ENCODE measurements around the gene KITLG. TPM values are rescaled to one million over a fixed set of nuclear protein-coding genes. Genes with fewer than 3 reads are reported as not detected.

The KITLG gene
- total and polyA plus RNA-seq, 2 of the 8 experiments (the other 6 are each of a cell fraction or from before 2014, with no cell fraction given) = 1.3 to 7.8 TPM

DNA sequence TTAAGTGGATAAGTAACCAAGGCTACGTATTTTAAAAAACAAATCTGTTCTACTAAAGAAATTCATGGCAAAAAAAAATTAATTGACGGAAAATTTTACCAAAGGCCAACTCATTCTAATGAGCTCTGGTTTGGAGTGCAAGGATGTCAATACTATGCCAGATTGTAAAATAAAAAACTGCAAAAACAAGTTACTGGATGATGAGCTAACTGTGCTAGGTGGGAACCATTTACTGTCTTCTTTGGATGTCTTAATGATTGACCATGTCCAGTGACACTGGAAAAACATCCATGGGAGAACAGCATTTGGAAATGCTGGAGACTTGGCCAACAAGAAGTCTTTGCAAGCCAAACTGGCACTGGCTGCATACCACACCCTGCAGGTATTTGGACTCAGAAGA is 41.6 kb downstream of the KITLG start:
- H2BK12ac ChIP-seq (ENCODE audit: low read depth, low read length) = no peak overlapping the region
- H3K4me3 ChIP-seq (ENCODE audit: extremely low read depth in 1 of 4, insufficient read depth in 2 of 4, low read depth in 3 of 4, low read length in 4 of 4) = no peak overlapping the region
- H3K9me3 ChIP-seq (ENCODE audit: insufficient read depth in 2 of 2, low read depth in 1 of 2, low read length in 1 of 2) = no peaks in the 10 kb centered on the region
- H4K91ac ChIP-seq (replicated peaks; ENCODE audit: insufficient read length, low read length) = no peak overlapping the region
- POLR2A ChIA-PET (ENCODE audit: partially characterized antibody) = no interaction called here
- no peak overlapping the region for H4K8ac ChIP-seq (ENCODE audit: extremely low read depth, insufficient read depth, low read length)
- H2BK120ac ChIP-seq (replicated peaks; ENCODE audit: low read depth, low read length) = no peak overlapping the region
- H2AK5ac ChIP-seq (ENCODE audit: low read depth, low read length) = no peak overlapping the region
- no peak overlapping the region for H3K4ac ChIP-seq (replicated peaks; ENCODE audit: insufficient read length, low read depth, low read length)
- no peaks in the 10 kb centered on the region; a peak in 1 of 8 replicates for H3K36me3 ChIP-seq (ENCODE audit: control insufficient read depth in 2 of 4, insufficient read depth in 4 of 4, low read length in 3 of 4)
- no peak for FAIRE-seq
- no peaks in the 10 kb centered on the region for H3K4me1 ChIP-seq (replicated peaks in 1 of 4; ENCODE audit: control insufficient read depth in 3 of 4, insufficient read depth in 4 of 4, low read length in 3 of 4)
- 87% methylated on average over 2 of the region's 2 CpGs; no CpG with 5 or more reads in 1 of the 2 experiments for WGBS, 2 experiments (ENCODE audit: extremely low coverage in 1 of 2, insufficient coverage in 1 of 2, insufficient read length in 1 of 2, insufficient replicate concordance in 2 of 2, low coverage in 1 of 2, low lambda C conversion rate in 2 of 2, missing lambda C conversion rate in 1 of 2)
- H4K5ac ChIP-seq (ENCODE audit: insufficient read length, low read depth, low read length) = no peak overlapping the region
- no peaks in the 10 kb centered on the region for H3K79me2 ChIP-seq (ENCODE audit: control insufficient read depth in 1 of 2, insufficient read depth in 2 of 2, low read length in 2 of 2)
- no peak overlapping the region for H3K23ac ChIP-seq (ENCODE audit: insufficient read length)
- no peak overlapping the region for H2BK20ac ChIP-seq (ENCODE audit: low read length)
- H3K79me1 ChIP-seq (ENCODE audit: low read depth, low read length) = no peaks in the 10 kb centered on the region
- H3K56ac ChIP-seq (replicated peaks; ENCODE audit: insufficient read length, low read depth, low read length) = no peak overlapping the region
- H3K18ac ChIP-seq (ENCODE audit: extremely low read depth, low read length) = no peak overlapping the region
- H3K4me2 ChIP-seq (ENCODE audit: insufficient read depth in 1 of 2, low read depth in 2 of 2, low read length in 2 of 2) = no peak overlapping the region
- no peak for TF ChIP-seq JUND (IDR thresholded peaks at IDR 0.05; ENCODE audit: low read length)
- no peak for TF ChIP-seq GTF2F1 (IDR thresholded peaks at IDR 0.05; ENCODE audit: borderline replicate concordance, low read depth, low read length)
- TF ChIP-seq RFX5 (IDR thresholded peaks at IDR 0.05; ENCODE audit: borderline replicate concordance, low read depth, low read length) = no peak
- TF ChIP-seq, protein P1, sequence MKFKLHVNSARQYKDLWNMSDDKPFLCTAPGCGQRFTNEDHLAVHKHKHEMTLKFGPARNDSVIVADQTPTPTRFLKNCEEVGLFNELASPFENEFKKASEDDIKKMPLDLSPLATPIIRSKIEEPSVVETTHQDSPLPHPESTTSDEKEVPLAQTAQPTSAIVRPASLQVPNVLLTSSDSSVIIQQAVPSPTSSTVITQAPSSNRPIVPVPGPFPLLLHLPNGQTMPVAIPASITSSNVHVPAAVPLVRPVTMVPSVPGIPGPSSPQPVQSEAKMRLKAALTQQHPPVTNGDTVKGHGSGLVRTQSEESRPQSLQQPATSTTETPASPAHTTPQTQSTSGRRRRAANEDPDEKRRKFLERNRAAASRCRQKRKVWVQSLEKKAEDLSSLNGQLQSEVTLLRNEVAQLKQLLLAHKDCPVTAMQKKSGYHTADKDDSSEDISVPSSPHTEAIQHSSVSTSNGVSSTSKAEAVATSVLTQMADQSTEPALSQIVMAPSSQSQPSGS (IDR thresholded peaks at IDR 0.05; ENCODE audit: low read length) = no peak
- TF ChIP-seq GABPA (IDR thresholded peaks at IDR 0.05; ENCODE audit: borderline replicate concordance, insufficient read depth, low read length) = no peak
- no peak for TF ChIP-seq KDM5A (IDR thresholded peaks at IDR 0.05; ENCODE audit: low read length)
- no peak for TF ChIP-seq SIN3A (conservative IDR thresholded peaks at IDR 0.05 in 1 of 2, IDR thresholded peaks at IDR 0.05 in 1 of 2; ENCODE audit: low read depth in 1 of 2, low read length in 2 of 2)
- TF ChIP-seq CREB1 (IDR thresholded peaks at IDR 0.05) = no peak
- TF ChIP-seq, protein P2, sequence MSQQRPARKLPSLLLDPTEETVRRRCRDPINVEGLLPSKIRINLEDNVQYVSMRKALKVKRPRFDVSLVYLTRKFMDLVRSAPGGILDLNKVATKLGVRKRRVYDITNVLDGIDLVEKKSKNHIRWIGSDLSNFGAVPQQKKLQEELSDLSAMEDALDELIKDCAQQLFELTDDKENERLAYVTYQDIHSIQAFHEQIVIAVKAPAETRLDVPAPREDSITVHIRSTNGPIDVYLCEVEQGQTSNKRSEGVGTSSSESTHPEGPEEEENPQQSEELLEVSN (IDR thresholded peaks at IDR 0.05) = no peak
- TF ChIP-seq RXRA (IDR thresholded peaks at IDR 0.05; ENCODE audit: insufficient read depth, low read depth, low read length) = no peak
- no peak for TF ChIP-seq SIRT6 (IDR thresholded peaks at IDR 0.05; ENCODE audit: low read length)
- CTCF ChIA-PET (ENCODE audit: partially characterized antibody) = no interaction called here
- no peak overlapping the region for H2AFZ ChIP-seq (ENCODE audit: low read length)
- no peaks in the 10 kb centered on the region for H4K20me1 ChIP-seq (replicated peaks in 1 of 2; ENCODE audit: control insufficient read depth in 1 of 2, insufficient read depth in 2 of 2, low read length in 2 of 2)
- no peak overlapping the region for H2BK5ac ChIP-seq (ENCODE audit: low read depth, low read length)
- DNase-seq (ENCODE audit: low read depth in 1 of 2, low spot score in 2 of 2) = no peak
- no peak overlapping the region for H3K27ac ChIP-seq (ENCODE audit: low read depth, low read length)
- H3K9ac ChIP-seq (replicated peaks in 1 of 4; ENCODE audit: extremely low read depth in 1 of 4, low read depth in 3 of 4, low read length in 3 of 4) = no peak overlapping the region
- H3K27me3 ChIP-seq (replicated peaks in 1 of 4; ENCODE audit: control insufficient read depth in 3 of 4, extremely low read depth in 1 of 4, insufficient read depth in 3 of 4, low read length in 3 of 4) = no peaks in the 10 kb centered on the region
- no peak overlapping the region for H2BK15ac ChIP-seq (ENCODE audit: low read length)
- no peak overlapping the region for H3K14ac ChIP-seq (ENCODE audit: insufficient read length)
- no peaks in the 10 kb centered on the region for H3K23me2 ChIP-seq (ENCODE audit: low read depth, low read length)
